ENCODE results near the gene CCT7.

CCT7 gene

DNA sequence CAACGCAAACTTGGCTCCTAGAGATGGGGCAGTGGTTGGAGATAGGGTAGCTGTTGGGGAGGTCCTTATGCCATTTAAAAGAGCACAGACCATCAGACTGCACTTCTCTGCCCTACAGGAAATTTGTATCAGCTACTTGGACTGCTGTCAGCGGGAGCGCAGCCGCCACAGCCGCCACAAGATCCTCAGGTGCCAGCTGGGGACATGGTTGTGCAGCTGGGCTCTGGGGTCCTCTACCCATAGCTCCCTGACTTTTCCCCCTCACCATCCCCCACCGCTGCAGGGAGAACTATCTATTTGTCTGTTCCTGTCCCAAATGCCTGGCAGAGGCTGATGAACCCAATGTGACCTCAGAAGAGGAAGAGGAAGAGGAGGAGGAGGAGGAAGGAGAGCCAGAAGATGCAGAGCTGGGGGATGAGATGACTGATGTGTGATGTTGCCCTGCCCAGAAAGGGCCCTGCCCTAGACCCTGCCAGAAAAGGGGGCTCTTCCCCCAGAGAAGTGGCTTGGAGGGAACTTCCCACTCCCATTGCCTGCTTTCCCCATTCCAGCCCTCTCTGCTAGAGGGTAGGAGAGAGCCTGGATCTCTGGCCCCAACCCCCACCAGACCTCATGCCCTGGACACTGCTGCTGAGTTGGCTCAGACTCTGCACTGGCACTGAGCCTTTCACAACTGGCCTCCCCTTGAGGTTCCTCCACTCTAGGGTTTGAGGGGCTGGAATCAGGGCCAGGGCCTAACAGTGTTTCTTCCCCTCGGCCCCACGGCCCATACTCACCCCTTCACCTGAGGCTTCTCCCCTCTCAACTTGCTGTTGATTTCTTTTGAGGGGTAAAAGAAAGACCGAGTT, 8.4 kb upstream of the CCT7 start:
- DNase-seq (ENCODE audit: low spot score), result no peak

GRCh38 chr2:73227086-73227485, 7.0 kb upstream of the CCT7 start:
- no peak for DNase-seq (ENCODE audit: low spot score)

DNA sequence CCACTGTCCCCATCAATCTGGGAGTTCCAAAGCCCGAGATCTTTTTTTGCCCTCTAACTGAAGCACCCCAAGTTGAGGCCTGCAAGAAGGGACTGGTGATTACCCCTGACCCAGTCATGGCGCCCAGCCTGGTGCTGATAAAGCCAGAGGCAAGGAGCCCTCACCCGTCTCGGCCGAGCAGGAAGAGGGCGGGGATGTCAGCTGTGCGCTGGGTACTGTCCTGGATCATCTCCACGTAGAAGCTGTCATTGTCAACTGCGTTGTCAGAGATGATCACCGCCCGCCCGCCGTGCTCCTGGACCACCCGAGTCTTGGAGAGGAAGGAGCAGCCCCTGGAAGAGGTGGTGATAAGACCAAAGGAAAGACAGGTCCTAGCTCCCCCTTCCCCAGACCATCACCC, 5.5 kb upstream of the CCT7 start:
- no peak for DNase-seq (ENCODE audit: low spot score)

GRCh38 chr2:73232403-73233153, 1.5 kb upstream of the CCT7 start:
- DNase-seq (ENCODE audit: low spot score), result no peak

DNA sequence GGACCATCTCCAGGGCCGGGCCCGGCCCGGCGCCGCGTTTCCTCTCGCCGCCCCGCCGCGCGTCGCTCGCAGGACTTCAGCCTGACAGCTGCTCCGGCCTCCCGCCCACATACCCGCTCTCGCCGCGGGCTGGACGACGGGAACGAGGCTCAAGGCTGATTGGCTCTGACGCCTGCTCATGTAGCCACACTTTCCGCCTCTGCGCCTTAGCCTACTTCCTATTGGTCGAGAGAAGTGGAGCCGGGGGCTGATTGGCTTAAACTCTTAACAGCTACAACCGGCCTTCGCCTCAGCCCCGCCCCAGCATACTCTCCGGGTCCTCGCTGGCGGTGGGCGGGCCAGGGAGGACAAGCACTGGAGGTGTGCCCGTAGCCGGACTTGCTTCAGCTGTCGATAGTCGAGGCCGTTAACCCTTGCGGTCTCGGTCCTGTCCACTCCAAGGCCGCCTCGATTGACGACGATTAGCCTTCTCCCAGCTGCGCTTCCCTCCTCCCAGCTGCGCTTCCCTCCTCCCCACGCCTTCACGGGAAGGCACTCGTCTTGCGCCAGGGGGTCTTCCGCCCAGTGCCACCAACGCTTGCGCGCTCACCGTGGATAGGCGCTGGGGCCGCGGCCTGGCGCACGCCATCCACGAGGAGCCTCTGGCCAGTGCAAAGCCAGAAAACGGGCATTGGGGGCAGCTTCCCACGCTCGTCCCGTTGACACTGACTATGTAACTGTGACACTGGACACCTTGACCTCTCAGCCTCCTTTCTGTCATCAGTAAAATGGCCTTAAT, 765 bp upstream of the CCT7 start, which contains the start of gene PRADC1:
TSS of gene PRADC1 (minus strand) at position 86 of the 778 bp plus-strand sequence. CDS start at position 7, 79 bp downstream.
- peak; percentile 94 for DNase-seq (ENCODE audit: low spot score)

DNA sequence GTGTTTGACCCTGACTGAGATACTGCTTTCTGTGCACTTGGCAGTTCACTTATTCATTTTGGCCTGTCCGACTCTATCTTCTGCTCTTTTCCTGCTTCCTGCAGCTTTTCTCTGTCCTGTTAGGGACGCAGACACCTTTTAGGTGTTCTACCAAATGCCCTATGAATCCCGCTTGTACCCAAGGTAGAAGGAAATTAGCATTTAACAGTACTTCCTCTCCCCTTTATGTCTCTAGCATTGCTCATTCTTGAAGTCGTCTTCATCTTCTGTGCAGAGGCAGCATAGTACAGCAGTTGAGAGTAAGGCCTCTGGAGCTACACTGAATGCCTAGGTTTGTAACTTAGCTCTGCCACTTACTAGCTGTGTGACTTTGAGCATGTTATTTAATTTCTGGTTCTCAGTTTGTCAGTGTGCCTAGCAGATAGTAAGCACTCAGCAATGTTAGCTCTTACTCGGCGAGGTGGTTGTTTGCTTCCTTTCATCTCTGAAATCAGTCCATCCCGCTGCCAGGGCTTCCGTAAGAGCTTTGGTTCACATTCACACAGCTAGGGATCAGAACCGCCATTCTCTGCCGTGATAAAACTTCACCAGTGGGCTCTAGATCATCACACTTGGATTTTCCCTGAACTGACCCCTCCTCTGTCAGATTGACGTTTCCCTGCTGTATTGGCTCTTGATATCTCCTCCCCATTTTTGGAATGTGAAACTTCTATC, 1.4 kb downstream of the CCT7 start:
- DNase-seq (ENCODE audit: low spot score), result no peak

GRCh38 chr2:73237168-73237567, 3.1 kb downstream of the CCT7 start:
- no peak for DNase-seq (ENCODE audit: low spot score)

DNA sequence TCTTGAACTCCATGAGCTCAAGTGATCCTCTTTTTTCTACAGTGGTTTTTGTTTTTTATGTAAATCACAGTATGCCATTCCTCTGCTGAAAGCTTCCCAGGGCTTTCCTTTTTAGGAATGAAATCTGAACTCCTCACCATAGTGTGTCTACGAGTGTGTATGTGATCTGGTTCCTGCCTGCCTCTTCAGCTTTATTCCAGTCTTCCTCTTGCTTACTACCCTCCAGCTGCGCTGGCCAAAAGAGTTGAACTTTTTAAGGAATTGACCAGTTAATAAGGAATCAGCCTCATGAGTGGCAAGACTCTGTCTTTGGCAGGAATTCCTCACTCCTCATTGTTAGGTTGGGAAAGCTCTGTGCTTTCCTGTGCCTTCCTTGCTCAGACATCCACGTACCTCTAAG, 4.0 kb downstream of the CCT7 start:
- DNase-seq (ENCODE audit: low spot score), result no peak

DNA sequence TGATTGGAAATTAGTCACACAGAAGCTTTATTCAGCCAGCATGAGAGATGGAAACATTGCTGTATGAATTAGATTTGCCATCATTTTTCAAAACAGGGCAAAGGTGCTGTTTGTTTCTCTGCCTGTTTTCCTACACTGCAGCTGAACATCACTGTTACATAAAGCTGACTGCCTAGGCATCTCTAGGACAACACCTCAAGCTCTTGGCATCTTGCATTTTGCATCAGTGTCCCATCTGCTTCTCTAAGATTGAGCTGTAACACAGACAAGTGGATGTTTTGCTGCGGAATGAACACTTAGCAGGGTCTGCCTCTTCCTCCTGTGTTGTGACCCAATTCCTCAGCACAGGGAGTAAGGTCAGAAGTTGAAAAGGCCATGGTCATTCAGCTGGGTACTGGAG, 4.9 kb downstream of the CCT7 start:
- no peak for DNase-seq (ENCODE audit: low spot score)

DNA sequence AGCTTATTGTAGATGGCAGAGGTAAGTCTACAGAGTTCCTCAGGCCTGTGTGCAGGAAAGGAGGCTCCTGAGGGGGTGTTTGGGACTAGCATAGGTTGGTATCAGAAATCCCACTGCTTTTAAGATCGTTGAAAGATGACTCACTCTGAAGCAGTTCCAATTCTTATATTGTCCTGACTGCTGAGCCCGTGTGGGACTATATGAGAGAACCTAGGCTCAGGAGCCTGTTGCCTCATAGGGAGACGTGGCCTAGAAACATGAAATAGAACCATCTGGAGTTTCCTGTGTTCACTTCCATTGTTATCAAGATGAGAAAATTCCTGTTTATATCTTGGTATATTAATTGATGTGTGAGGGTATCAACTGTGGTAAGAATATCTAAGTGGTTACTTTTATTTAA, 5.7 kb downstream of the CCT7 start:
- no peak for DNase-seq (ENCODE audit: low spot score)

DNA sequence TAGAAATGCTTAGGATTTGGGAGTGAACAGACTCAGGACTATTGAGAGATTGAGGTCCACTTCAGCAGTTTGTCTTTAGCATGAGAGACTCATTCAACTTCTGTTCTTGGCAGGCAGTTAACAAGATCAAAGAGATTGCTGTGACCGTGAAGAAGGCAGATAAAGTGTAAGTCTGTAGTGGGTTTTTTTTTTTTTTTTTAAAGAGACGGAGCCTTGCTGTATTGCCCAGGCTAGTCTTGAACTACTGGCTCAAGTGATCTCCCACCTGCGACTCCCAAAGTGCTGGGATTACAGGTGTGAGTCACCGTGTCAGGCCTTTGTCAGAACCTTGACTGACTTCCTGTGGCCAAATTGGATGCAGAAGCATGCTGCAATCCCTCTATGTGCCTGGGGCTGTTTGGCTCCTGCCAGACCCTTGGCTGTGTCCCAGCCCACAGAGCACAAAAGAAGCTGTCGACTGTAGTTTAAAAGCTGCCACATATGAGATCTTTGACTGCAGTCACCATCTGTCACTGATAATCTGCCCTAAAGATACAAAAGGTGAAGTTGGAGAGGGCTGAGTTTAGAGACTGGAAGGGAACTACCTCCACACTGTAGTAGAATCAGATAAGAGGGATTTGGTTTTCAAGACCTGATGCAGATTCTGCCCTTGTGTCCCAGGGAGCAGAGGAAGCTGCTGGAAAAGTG, 9.9 kb downstream of the CCT7 start:
- DNase-seq (ENCODE audit: low spot score), result peak; percentile 65

DNA sequence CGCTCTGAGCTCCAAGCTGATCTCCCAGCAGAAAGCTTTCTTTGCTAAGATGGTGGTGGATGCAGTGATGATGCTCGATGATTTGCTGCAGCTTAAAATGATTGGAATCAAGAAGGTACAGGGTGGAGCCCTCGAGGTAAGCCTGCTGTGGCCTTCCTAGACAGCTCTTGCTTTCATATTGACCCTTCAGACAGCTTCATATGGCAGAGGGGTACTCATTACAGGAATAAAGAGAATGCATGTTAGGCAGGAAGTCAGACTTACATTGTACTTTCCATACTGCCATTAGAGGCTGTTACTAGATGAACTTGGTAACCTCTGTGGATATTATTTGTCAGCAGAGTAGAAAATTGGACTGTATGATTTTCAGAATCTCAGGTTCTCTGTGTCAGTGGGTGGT, 10.5 kb downstream of the CCT7 start:
- no peak for DNase-seq (ENCODE audit: low spot score)

- no peak for DNase-seq (ENCODE audit: low spot score)
Observed at GRCh38 chr2:73246850-73247249, 12.7 kb downstream of the CCT7 start.

- DNase-seq (ENCODE audit: low spot score), result no peak
Observed at GRCh38 chr2:73249636-73250035, 15.5 kb downstream of the CCT7 start.

- peak; percentile 82 for DNase-seq (ENCODE audit: low spot score)
Observed at GRCh38 chr2:73250872-73251846, 17.1 kb downstream of the CCT7 start.

DNA sequence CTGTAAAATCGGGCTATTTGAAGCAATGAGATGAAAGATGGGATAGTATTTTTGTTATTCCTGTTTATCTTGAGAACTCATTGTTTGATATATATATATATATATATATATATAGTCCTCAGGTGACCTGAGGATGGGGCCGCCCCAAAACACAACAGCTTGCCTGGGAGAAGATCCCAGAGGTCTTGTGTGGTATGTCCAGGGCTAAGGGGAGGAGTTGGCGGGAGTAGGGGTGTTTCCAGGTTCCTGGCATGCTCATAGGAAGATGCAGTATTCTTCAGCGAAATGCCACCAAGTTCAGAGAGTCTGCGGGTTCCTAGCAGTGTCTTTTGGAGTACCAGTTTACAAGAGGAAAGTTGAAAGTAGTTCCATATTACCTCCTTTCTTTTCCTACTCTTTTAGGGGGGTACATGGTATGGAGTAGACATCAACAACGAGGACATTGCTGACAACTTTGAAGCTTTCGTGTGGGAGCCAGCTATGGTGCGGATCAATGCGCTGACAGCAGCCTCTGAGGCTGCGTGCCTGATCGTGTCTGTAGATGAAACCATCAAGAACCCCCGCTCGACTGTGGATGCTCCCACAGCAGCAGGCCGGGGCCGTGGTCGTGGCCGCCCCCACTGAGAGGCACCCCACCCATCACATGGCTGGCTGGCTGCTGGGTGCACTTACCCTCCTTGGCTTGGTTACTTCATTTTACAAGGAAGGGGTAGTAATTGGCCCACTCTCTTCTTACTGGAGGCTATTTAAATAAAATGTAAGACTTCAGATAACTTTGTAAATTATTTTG, 18.3 kb downstream of the CCT7 start:
- DNase-seq (ENCODE audit: low spot score), result no peak

DNA sequence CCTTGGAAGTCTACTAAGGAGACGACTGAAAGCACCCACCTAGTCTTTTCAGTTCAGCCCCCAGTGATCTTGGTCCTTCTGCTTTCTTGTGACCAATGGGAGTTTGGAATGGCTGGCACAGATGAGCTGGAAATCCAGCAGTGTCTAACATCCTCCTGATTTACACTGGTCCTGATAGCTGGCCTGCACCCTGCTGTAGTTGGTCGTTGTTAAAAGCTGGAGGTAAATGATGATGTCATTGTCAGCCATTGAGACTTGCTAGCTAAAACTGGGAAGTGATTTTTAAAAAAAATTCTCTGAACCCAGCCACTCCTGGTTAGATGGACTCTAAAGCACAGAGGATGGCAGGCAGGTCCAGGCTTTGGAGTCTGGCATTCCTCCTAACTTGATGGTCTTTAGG, 19.3 kb downstream of the CCT7 start:
- no peak for DNase-seq (ENCODE audit: low spot score)

DNA sequence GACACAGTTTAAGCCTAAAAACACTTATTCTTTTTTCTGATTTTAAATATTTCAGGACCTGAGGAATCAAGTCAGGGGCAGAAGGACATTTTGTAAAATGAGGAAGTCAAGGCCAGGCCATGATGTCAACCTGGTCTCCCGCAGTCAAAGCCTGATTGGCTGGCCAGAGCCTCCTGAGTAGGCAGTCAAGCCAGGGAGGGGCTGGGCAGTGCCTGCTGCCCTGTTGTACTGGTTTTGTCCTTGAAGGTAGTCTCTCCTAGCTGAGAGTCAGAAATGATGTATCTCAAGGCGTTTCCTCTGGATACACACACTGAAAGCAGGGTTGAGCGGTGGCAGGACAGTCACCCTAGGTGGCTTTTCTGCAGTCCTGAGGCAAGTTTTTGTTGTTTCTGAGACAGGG, 19.8 kb downstream of the CCT7 start:
- no peak for DNase-seq (ENCODE audit: low spot score)

GRCh38 chr2:73254343-73255006, 20.4 kb downstream of the CCT7 start:
- no peak for DNase-seq (ENCODE audit: low spot score)
